Measurements from ENCODE around the gene HOXB13.

DNA sequence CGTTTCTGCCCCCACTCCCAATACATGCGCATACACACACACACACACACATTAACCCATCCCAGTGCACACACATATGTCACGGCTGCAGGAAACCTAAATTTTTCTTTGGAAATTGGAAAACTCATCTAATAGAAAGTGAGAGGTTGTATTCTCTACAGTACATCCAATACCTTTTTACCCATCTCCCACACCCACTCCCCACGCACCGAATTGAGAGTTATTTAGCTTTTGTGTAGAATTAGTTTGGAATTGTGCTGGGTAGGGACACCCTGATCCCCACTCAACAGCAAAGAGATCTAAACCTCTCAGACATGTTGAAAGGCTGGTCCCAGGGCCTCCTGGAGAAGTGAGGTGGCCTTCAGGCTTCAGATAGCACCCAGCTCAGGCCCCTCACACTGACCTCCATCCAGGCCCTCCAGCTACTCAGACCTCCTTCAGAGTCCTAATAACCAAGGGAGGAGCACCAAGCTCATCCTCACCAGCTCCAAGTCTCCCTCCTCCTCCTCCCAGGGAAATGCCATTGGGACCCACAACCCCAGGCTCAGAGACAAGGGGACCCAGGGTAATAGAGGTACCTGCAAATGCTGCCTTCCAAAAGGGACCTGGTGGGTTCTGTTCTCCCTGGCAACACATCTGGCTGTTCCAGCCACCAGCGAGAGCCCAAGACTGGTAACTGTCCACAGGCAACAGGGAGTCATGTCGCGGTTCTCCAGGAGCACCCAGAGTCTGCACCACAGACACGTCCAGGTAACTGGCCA is 955 bp downstream of the HOXB13 start:
- TF ChIP-seq, protein P1, sequence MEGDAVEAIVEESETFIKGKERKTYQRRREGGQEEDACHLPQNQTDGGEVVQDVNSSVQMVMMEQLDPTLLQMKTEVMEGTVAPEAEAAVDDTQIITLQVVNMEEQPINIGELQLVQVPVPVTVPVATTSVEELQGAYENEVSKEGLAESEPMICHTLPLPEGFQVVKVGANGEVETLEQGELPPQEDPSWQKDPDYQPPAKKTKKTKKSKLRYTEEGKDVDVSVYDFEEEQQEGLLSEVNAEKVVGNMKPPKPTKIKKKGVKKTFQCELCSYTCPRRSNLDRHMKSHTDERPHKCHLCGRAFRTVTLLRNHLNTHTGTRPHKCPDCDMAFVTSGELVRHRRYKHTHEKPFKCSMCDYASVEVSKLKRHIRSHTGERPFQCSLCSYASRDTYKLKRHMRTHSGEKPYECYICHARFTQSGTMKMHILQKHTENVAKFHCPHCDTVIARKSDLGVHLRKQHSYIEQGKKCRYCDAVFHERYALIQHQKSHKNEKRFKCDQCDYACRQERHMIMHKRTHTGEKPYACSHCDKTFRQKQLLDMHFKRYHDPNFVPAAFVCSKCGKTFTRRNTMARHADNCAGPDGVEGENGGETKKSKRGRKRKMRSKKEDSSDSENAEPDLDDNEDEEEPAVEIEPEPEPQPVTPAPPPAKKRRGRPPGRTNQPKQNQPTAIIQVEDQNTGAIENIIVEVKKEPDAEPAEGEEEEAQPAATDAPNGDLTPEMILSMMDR (conservative IDR thresholded peaks at IDR 0.05; ENCODE audit: low read length), result no peak
- no peak for TF ChIP-seq EZH2phosphoT487 (IDR thresholded peaks at IDR 0.05; ENCODE audit: borderline replicate concordance, low read depth, low read length)
